DMS153 treated with DMSO at 0.1 percent for 48 hours (cell line): ENCODE results near the gene MYO9B.

Experiments
- DNase-seq: peaks from one replicate; lab custom pipeline; 2025; ENCODE audit not compliant: unreplicated experiment; lab: John Stamatoyannopoulos, UW

Gene MYO9B

GRCh38 chr19:17209126-17210036 lies 133.8 kb downstream of the MYO9B start:
- DNase-seq, result no peak

- DNase-seq, result no peak
Observed at GRCh38 chr19:17210296-17210695, 134.7 kb downstream of the MYO9B start.

GRCh38 chr19:17211547-17212446 lies 136.2 kb downstream of the MYO9B start:
- no peak for DNase-seq

GRCh38 chr19:17213334-17213733 lies 137.8 kb downstream of the MYO9B start:
- DNase-seq, result no peak

- DNase-seq, result no peak
Observed at GRCh38 chr19:17214508-17215126, 139.0 kb downstream of the MYO9B start.

GRCh38 chr19:17215127-17215971 lies 139.8 kb downstream of the MYO9B start, which contains the start of gene USE1:
TSS of gene USE1 (plus strand) at chr19:17215357. CDS start at chr19:17215406, 49 bp downstream.
- peak; percentile 94 for DNase-seq

- DNase-seq, result no peak
Observed at GRCh38 chr19:17216058-17216670, 140.6 kb downstream of the MYO9B start.

- DNase-seq, result no peak
Observed at GRCh38 chr19:17219286-17219685, 143.7 kb downstream of the MYO9B start.

GRCh38 chr19:17220207-17220758 lies 144.7 kb downstream of the MYO9B start:
- DNase-seq, result no peak

- no peak for DNase-seq
Observed at GRCh38 chr19:17225053-17225452, 149.5 kb downstream of the MYO9B start.

GRCh38 chr19:17226002-17226933 lies 150.7 kb downstream of the MYO9B start, which contains the start of gene OCEL1:
TSS of gene OCEL1 (plus strand) at chr19:17226226. CDS start at chr19:17226248, 22 bp downstream.
- peak; percentile 94 for DNase-seq

GRCh38 chr19:17227798-17228367 lies 152.3 kb downstream of the MYO9B start:
- DNase-seq, result no peak

- no peak for DNase-seq
Observed at GRCh38 chr19:17229890-17230289, 154.3 kb downstream of the MYO9B start.

GRCh38 chr19:17232258-17232657 lies 156.7 kb downstream of the MYO9B start:
- no peak for DNase-seq

GRCh38 chr19:17234911-17235299 lies 159.3 kb downstream of the MYO9B start:
- DNase-seq, result no peak

- DNase-seq, result peak; percentile 24
Observed at GRCh38 chr19:17235300-17235970, 159.9 kb downstream of the MYO9B start.

GRCh38 chr19:17235971-17236777 lies 160.6 kb downstream of the MYO9B start:
- DNase-seq, result peak; percentile 24
